Naive thymus-derived CD8-positive, alpha-beta T cell (primary cell): ENCODE data around the gene RMI1. TPM values are rescaled to one million over a fixed set of nuclear protein-coding genes. Genes with fewer than 3 reads are reported as not detected.

ENCODE experiments used
- ATAC-seq, 2 donors: fragments of 150-1000 bp; cut with Tn5 transposase in 1 of 2; sonication (Bioruptor Pico), chemical (Tn5 transposase) in 1 of 2; 1 replicate in 1 of 2; 2 replicates in 1 of 2; pipeline ENCODE4 v1.10.0; 2021; ENCODE audit warnings: mild to moderate bottlenecking in 2 of 2, moderate library complexity in 2 of 2
- POLR2A ChIA-PET: fragments of 350-600 bp; sonication (Branson Sonifier 250); formaldehyde crosslinking; loops from one replicate; lab custom pipeline; 2021; ENCODE audit warnings: antibody characterized with exemption; lab: Charles Lee
- DNase-seq, 10 donors: peaks; one replicate each; pipeline versions ENCODE4 v3.0.0 to v3.0.0-alpha.2; 2020 to 2022
- H3K27ac Mint-ChIP-seq, 10 donors: one replicate each; pipeline ENCODE4 v1.8.0; 2020 to 2022; ENCODE audit warnings: mild to moderate bottlenecking in 10 of 10, mixed read lengths in 10 of 10, moderate library complexity in 4 of 10, inconsistent platforms in 1 of 10
- H3K27me3 Mint-ChIP-seq, 5 donors: one replicate each; pipeline ENCODE4 v1.8.0; 2021 to 2022; ENCODE audit warnings: mixed read lengths in 5 of 5
- H3K36me3 Mint-ChIP-seq, 3 donors: one replicate each; pipeline ENCODE4 v1.8.0; 2020 to 2022; ENCODE audit warnings: mixed read lengths in 3 of 3, mild to moderate bottlenecking in 2 of 3, inconsistent platforms in 1 of 3
- H3K4me1 Mint-ChIP-seq, 4 donors: one replicate each; pipeline ENCODE4 v1.8.0; 2021 to 2022; ENCODE audit warnings: mixed read lengths in 4 of 4
- H3K4me3 Mint-ChIP-seq, 10 donors: one replicate each; pipeline ENCODE4 v1.8.0; 2020 to 2022; ENCODE audit warnings: mild to moderate bottlenecking in 10 of 10, mixed read lengths in 10 of 10, moderate library complexity in 6 of 10, inconsistent platforms in 1 of 10
- H3K9me3 Mint-ChIP-seq, 9 donors: one replicate each; pipeline ENCODE4 v1.8.0; 2020 to 2022; ENCODE audit warnings: mixed read lengths in 9 of 9, mild to moderate bottlenecking in 3 of 9, inconsistent platforms in 1 of 9, moderate library complexity in 1 of 9
- polyA plus RNA-seq, 3 donors: library from polyadenylated mRNA; unstranded; fragments of 300-500 nt; fragmentation: Illumina TruSeq; gene quantifications; one replicate each; pipeline ENCODE4 v1.2.3, GENCODE V29; 2021
- total RNA-seq, 8 experiments: library from RNA in 2 of 8; stranded (reverse) in 2 of 8; gene quantifications; one replicate each; pipeline ENCODE4 v1.2.3 and lab custom pipeline; 2021 to 2026

Gene RMI1
- total and polyA plus RNA-seq, 5 experiments from 2014 or later: 5.3 to 8.3 (median 6.6) TPM

DNA sequence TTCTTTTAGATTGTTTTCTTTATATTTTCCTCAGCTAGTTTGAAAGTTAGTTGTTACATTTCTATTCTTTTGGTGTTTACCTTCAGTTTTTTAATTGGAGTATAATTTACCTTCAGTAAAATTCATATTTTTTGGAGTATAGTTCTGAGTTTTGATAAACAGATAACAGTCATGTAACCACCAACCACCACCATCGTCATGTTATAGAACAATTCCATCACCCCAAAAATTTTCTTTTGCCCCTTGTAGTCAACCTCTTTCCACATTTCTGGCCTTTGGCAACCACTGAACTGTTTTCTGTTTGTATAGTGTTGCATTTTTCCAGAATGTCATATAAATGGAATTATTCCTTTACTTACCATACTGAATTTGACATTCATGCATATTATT lies 6.8 kb downstream of the RMI1 start:
- Mint-ChIP-seq H3K4me1 (peaks cover 7 to 19% (median 9%) of the 10 kb centered on the region in 4 donors), H3K9me3 (no peaks in the 10 kb centered on the region), H3K4me3 (peak overlapping the region in 1 of 10 donors; percentile 46), H3K27ac (peak overlapping the region in 3 of 10 donors; percentile 59 to 60 (median 60)), H3K27me3 (no peaks in the 10 kb centered on the region), H3K36me3 (peaks cover 0 to 16% (median 12%) of the 10 kb centered on the region in 3 donors)
- POLR2A ChIA-PET: no interaction called here
- DNase-seq (no peak), ATAC-seq (no peak)

DNA sequence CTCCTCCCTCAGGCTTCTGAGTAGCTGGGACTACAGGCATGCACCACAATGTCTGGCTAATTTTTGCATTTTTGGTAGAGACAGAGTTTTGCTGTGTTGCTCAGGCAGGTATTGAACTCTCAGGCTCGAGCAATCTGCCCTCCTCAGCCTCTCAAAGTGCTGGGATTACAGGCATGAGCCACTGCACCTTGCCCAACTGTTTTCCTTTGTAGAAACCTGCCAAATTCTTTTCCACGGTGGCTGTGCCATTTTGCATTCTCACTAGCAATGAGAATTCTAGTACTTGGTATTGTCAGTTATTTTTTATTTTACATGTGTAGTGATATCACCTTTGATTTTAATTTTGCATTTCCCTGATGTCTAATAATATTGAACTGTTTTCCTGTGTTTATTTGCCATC lies 7.8 kb downstream of the RMI1 start:
- Mint-ChIP-seq H3K27me3 (no peaks in the 10 kb centered on the region), H3K9me3 (no peaks in the 10 kb centered on the region), H3K4me1 (peaks cover 0 to 16% (median 6%) of the 10 kb centered on the region in 4 donors), H3K27ac (peak overlapping the region in 3 of 10 donors; percentile 11 to 84 (median 15)), H3K36me3 (peaks cover 0 to 16% (median 12%) of the 10 kb centered on the region in 3 donors), H3K4me3 (no peak overlapping the region)
- POLR2A ChIA-PET: no interaction called here
- DNase-seq (no peak), ATAC-seq (no peak)

DNA sequence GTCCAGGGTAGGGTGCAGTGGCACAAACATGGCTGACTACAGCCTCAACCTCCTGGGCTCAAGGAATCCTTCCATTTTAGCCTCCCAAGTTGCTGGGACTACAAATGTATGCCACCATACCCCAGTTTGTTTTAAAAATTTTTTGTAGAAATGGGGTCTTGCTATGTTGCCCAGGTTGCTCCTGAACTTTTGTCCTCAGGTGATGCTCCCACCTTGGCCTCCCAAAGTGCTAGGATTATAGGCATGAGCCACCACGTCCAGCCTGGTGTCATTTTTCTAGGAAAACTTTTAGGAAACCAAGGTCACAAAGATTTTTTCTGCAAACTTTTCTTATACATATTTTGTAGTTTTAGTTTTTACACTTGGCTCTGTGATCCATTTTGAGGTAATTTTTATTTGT lies 10.8 kb downstream of the RMI1 start:
- Mint-ChIP-seq H3K27ac (no peak overlapping the region), H3K4me1 (peaks cover 0 to 12% (median 6%) of the 10 kb centered on the region in 4 donors), H3K36me3 (peaks cover 0 to 22% (median 16%) of the 10 kb centered on the region in 3 donors), H3K4me3 (no peak overlapping the region), H3K27me3 (no peaks in the 10 kb centered on the region), H3K9me3 (no peaks in the 10 kb centered on the region)
- POLR2A ChIA-PET: no interaction called here
- DNase-seq: no peak
- no peak for ATAC-seq

DNA sequence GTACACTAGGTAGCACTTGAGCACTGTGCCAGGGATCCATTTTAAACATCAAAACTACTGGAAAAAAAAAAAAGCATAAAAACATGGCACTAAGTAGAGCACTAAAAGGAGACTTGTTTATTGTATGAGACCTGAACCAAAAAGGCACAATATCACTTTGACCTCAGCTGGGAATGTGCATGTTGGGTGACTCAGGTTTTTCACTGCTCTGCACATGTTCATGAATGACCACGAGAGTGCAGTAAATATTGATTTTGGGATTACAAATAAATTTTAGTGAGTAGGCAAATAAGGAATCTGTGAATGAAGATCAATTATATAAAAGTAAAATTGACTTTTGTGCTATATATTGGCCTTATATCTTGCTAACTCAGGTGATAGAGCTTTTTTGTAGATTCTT lies 11.8 kb downstream of the RMI1 start:
- POLR2A ChIA-PET: interaction anchor here (0.6 kb wide), 1 partner anchor 12 kb away, joined by 3 read pairs; the partner anchor contains the start of genes HNRNPK and RMI1
- no peak for DNase-seq
- peaks cover 0 to 3% (median 2%) of the 10 kb centered on the region in 4 donors for H3K4me1 Mint-ChIP-seq
- no peaks in the 10 kb centered on the region for H3K9me3 Mint-ChIP-seq
- H3K27ac Mint-ChIP-seq: no peak overlapping the region
- no peaks in the 10 kb centered on the region for H3K27me3 Mint-ChIP-seq
- no peak for ATAC-seq
- H3K36me3 Mint-ChIP-seq: peaks cover 0 to 22% (median 16%) of the 10 kb centered on the region in 3 donors
- H3K4me3 Mint-ChIP-seq: no peak overlapping the region

DNA sequence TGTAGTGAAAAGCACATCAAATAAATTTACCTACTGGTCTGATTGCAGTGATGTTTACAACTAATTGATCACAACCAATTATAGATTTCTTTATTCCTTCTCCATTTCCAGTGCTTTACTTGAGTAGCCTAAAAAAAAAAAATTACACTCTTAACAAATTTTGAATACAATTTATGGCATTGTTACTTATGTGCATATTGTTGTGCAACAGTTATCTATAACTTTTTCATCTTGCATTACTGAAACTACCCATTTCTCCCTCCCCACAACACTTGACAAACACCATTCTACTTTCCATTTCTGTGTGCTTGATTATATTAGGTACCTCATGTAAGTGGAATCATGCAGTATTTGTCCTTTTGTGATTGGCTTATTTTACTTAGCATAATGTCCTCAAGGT lies 12.3 kb downstream of the RMI1 start:
- Mint-ChIP-seq H3K27ac (no peak overlapping the region), H3K4me1 (peaks cover 0 to 2% (median under 1%) of the 10 kb centered on the region in 4 donors), H3K27me3 (no peaks in the 10 kb centered on the region), H3K4me3 (no peak overlapping the region), H3K36me3 (peaks cover 0 to 22% (median 16%) of the 10 kb centered on the region in 3 donors), H3K9me3 (no peaks in the 10 kb centered on the region)
- DNase-seq: no peak
- ATAC-seq: no peak
- POLR2A ChIA-PET: no interaction called here

DNA sequence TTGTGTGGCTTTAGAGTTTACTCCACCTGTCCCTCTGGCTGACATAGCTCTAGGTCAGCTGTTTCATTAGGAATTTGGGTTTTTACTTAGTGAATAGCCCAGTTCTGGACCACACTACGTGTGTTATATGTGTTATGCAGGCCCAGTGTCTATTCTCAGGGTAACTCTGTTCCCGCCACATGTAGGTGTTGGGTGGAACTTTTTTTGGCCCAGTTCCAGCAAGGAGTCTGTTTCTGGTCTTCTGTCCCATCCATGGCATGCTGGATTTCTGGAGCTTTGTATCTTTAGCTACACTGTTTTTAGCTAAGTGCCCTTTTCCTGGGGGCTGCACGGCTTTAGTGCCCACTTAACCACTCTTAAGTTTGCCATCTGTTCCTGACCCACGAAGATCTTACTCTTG lies 15.5 kb downstream of the RMI1 start:
- DNase-seq (no peak), ATAC-seq (no peak)
- Mint-ChIP-seq H3K4me3 (no peak overlapping the region), H3K27me3 (no peaks in the 10 kb centered on the region), H3K36me3 (peaks cover 0 to 10% (median 4%) of the 10 kb centered on the region in 3 donors), H3K27ac (no peak overlapping the region), H3K4me1 (peaks cover 0 to 2% (median under 1%) of the 10 kb centered on the region in 4 donors), H3K9me3 (no peaks in the 10 kb centered on the region)
- POLR2A ChIA-PET: interaction anchor here (1.0 kb wide), 2 partner anchors 16 to 36 kb away, joined by 3 read pairs; partner anchors contain the start of genes HNRNPK and RMI1

DNA sequence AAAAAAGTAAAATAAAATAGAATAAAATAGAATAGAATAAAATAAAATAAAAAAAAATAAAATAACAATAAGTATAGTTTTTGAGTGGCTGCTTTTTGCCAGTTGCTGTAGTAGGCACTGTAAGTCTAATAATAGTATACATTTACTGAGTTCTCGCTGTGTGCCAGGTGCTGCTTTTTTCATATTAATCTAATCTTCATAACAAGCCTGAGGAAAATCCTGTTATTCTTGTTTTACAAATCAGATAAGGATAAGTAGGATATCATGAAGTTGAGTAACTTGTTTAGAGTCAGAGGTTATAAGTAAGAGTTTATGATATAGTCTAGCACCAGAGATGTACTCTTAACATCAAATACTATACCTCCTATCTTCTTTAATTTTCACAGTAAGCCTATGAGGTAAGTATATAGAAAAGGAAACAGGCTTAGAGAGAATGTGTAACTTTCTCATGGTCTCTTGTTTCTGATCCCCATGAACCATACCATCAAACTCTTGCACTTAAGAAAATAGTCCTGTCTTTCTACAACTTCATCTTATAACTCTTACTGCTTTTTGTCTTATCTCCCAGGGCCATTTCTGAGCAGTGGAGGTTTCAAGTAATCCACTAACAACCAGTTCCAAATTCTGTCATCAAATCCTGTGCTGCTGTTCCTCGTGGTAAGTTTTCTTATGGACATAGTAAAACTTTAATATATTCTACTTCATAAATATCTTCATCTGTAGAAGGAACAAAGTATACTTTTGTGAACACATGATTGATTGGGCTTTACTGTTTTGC lies 18.7 kb downstream of the RMI1 start:
- peak overlapping the region in 1 of 10 donors; percentile 34 for H3K27ac Mint-ChIP-seq
- DNase-seq (no peak), ATAC-seq (no peak)
- no peaks in the 10 kb centered on the region for H3K27me3 Mint-ChIP-seq
- H3K36me3 Mint-ChIP-seq: peaks cover 0 to 19% (median 7%) of the 10 kb centered on the region in 3 donors
- POLR2A ChIA-PET: no interaction called here
- H3K4me3 Mint-ChIP-seq: no peak overlapping the region
- peaks cover 2 to 16% (median 14%) of the 10 kb centered on the region in 4 donors for H3K4me1 Mint-ChIP-seq
- H3K9me3 Mint-ChIP-seq: no peaks in the 10 kb centered on the region

DNA sequence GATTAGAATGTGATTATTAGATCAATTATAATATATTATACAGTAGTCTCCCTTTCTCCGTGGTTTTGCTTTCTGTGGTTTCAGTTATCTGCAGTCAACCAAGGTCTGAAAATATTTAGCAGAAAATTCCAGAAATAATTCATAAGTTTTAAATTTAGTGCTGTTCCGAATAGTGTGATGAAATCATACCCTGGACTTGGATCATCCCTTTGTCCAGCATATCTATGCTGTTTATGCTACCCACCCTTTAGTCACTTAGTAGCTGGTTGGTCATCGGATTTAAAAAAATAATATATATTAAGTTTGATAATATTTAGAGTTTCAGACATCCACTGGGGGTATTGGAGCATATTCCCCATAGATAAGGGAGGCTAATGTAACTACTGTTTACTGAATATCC lies 19.6 kb downstream of the RMI1 start:
- DNase-seq: no peak
- no peaks in the 10 kb centered on the region for H3K9me3 Mint-ChIP-seq
- POLR2A ChIA-PET: no interaction called here
- peaks cover 0 to 17% (median 7%) of the 10 kb centered on the region in 3 donors for H3K36me3 Mint-ChIP-seq
- no peaks in the 10 kb centered on the region for H3K27me3 Mint-ChIP-seq
- no peak overlapping the region for H3K4me3 Mint-ChIP-seq
- H3K27ac Mint-ChIP-seq: no peak overlapping the region
- H3K4me1 Mint-ChIP-seq: peaks cover 4 to 22% (median 14%) of the 10 kb centered on the region in 4 donors
- no peak for ATAC-seq

DNA sequence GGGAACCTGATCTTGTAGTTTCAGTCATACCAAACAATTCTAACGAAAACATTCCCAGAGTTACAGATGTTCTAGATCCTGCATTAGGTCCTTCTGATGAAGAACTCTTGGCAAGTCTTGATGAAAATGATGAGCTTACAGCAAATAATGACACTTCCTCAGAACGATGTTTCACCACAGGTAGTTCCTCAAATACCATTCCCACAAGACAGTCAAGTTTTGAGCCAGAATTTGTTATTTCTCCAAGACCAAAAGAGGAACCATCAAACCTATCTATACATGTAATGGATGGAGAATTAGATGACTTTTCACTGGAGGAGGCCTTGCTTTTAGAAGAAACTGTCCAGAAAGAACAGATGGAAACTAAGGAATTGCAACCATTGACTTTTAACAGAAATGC lies 21.0 kb downstream of the RMI1 start:
- peak overlapping the region in 4 of 10 donors; percentile 16 to 54 (median 30) for H3K27ac Mint-ChIP-seq
- DNase-seq: no peak
- H3K9me3 Mint-ChIP-seq: no peaks in the 10 kb centered on the region
- H3K4me1 Mint-ChIP-seq: peaks cover 2 to 22% (median 13%) of the 10 kb centered on the region in 4 donors
- no peak for ATAC-seq
- no peaks in the 10 kb centered on the region for H3K27me3 Mint-ChIP-seq
- no peak overlapping the region for H3K4me3 Mint-ChIP-seq
- POLR2A ChIA-PET: no interaction called here
- peaks cover 0 to 15% (median 10%) of the 10 kb centered on the region in 3 donors for H3K36me3 Mint-ChIP-seq

DNA sequence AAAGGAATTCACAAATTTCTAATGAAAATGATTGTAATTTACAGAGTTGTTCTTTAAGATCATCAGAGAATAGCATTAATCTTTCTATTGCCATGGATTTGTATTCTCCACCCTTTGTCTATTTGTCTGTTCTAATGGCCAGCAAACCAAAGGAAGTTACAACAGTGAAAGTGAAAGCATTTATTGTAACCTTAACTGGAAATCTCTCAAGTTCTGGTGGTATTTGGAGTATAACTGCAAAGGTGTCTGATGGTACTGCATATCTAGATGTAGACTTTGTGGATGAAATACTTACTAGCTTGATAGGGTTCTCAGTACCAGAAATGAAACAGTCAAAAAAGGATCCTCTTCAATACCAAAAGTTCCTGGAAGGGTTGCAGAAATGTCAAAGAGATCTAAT lies 21.7 kb downstream of the RMI1 start:
- POLR2A ChIA-PET: no interaction called here
- peaks cover 0 to 15% (median 10%) of the 10 kb centered on the region in 3 donors for H3K36me3 Mint-ChIP-seq
- H3K27me3 Mint-ChIP-seq: no peaks in the 10 kb centered on the region
- H3K4me3 Mint-ChIP-seq: peak overlapping the region in 3 of 10 donors; percentile 7 to 34 (median 13)
- ATAC-seq (peak in 1 of 2 donors; percentile 53), DNase-seq (no peak)
- no peaks in the 10 kb centered on the region for H3K9me3 Mint-ChIP-seq
- H3K27ac Mint-ChIP-seq: peak overlapping the region in 6 of 10 donors; percentile 9 to 76 (median 47)
- H3K4me1 Mint-ChIP-seq: peaks cover 2 to 22% (median 13%) of the 10 kb centered on the region in 4 donors

DNA sequence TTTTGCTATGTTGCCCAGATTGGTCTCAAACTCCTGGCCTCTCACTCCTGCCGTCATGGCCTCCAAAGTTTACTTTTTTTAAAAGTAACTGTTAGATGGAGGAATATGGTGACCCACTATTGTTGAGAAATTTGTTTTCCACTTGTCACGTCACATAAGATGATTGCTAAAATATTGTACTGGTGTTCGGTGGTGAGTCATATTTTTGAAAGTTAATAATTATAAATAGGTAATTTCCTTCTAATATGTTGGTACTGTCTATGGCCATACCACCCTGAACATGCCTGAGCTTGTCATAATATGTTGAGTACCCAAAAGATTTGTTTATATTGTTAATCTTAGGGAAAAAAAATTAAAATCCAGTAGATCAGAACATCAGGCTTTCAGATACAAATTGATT lies 22.6 kb downstream of the RMI1 start:
- H3K9me3 Mint-ChIP-seq: no peaks in the 10 kb centered on the region
- H3K27me3 Mint-ChIP-seq: peaks cover 0 to 1% (median 0%) of the 10 kb centered on the region in 5 donors
- H3K36me3 Mint-ChIP-seq: peaks cover 0 to 15% (median 10%) of the 10 kb centered on the region in 3 donors
- peaks cover 2 to 22% (median 13%) of the 10 kb centered on the region in 4 donors for H3K4me1 Mint-ChIP-seq
- POLR2A ChIA-PET: no interaction called here
- ATAC-seq (no peak), DNase-seq (no peak)
- no peak overlapping the region for H3K27ac Mint-ChIP-seq
- H3K4me3 Mint-ChIP-seq: no peak overlapping the region

DNA sequence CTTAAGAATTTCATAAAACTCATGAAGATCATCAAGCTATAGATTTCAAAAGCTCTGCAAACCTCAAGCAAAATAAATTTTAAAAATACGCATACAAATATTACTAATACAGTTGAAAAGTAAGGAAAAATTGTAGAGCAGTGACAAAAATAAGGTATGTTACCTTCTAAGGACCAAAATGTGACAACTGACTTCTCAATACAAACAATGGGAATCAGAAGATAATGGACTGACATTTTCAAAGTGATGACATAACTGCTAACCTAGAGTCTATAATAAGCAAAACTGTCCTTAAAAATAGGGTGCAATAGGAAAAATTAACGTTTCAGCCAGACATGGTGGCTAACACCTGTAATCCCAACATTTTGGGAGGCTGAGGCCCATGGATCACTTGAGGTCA lies 27.1 kb downstream of the RMI1 start:
- Mint-ChIP-seq H3K9me3 (no peaks in the 10 kb centered on the region), H3K4me3 (no peak overlapping the region), H3K36me3 (peaks cover 0 to 3% (median 0%) of the 10 kb centered on the region in 3 donors), H3K27me3 (peaks cover 0 to 1% (median 0%) of the 10 kb centered on the region in 5 donors), H3K27ac (no peak overlapping the region), H3K4me1 (peaks cover 0 to 8% (median under 1%) of the 10 kb centered on the region in 4 donors)
- ATAC-seq (no peak), DNase-seq (no peak)
- POLR2A ChIA-PET: interaction anchor here (0.7 kb wide), 1 partner anchor 51 kb away, joined by 3 read pairs; no protein-coding TSS in a partner anchor

DNA sequence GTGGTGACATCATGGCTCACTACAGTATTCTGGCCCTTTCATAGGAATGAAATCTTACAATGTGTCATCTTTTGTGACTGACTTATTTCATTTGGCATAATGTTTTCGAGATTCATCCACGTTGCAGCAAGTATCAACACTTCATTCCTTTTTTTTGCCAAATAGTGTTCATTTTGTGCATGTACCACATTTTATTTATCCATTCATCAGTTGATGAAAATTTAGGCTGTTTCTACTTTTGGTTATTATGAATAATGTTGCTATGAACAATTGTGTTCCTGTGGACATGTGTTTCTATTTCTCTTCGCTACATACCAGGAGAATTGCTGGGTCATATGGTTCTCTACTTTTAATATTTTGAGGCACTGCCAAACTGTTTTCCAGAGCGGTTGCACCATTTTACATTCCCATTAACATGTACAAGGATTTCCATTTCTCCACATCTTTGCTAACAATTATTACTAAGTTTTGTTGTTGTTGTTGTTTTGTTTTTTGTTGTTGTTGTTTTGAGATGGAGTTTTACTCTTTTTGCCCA lies 43.5 kb downstream of the RMI1 start:
- no peaks in the 10 kb centered on the region for H3K4me1 Mint-ChIP-seq
- no peak for ATAC-seq
- no peak overlapping the region for H3K4me3 Mint-ChIP-seq
- no peaks in the 10 kb centered on the region for H3K9me3 Mint-ChIP-seq
- DNase-seq: no peak
- H3K36me3 Mint-ChIP-seq: no peaks in the 10 kb centered on the region
- peaks cover 8 to 15% (median 10%) of the 10 kb centered on the region in 5 donors for H3K27me3 Mint-ChIP-seq
- POLR2A ChIA-PET: no interaction called here
- H3K27ac Mint-ChIP-seq: no peak overlapping the region
